Liver (tissue), 9 donors: ENCODE data around the gene FGF14. TPM values are rescaled to one million over a fixed set of nuclear protein-coding genes. Genes with fewer than 3 reads are reported as not detected.

ENCODE experiments used
- DNase-seq: peaks from one replicate; pipeline ENCODE4 v3.0.0-alpha.2; 2017; ENCODE audit warnings: low spot score
- H3K27ac ChIP-seq, 2 donors: one replicate each; pipeline ENCODE4 v1.7.0; 2013; ENCODE audit warnings: inconsistent platforms in 2 of 2, low read length in 2 of 2, control low read depth in 1 of 2, low read depth in 1 of 2, mild to moderate bottlenecking in 1 of 2
- H3K27me3 ChIP-seq, 4 donors: one replicate each; pipeline versions ENCODE4 v1.6.1 to v1.7.0; 2013; ENCODE audit warnings: low read length in 3 of 4, inconsistent platforms in 1 of 4, mild to moderate bottlenecking in 1 of 4, moderate library complexity in 1 of 4; ENCODE audit not compliant: control insufficient read depth in 4 of 4, insufficient read depth in 4 of 4
- H3K36me3 ChIP-seq, 4 donors: one replicate each; pipeline versions ENCODE4 v1.6.1 to v1.7.0; 2013; ENCODE audit warnings: low read length in 3 of 4, mild to moderate bottlenecking in 3 of 4, low read depth in 1 of 4, moderate library complexity in 1 of 4; ENCODE audit not compliant: control insufficient read depth in 4 of 4, insufficient read depth in 3 of 4
- H3K4me1 ChIP-seq, 4 donors: one replicate each; pipeline versions ENCODE4 v1.6.1 to v1.7.0; 2013; ENCODE audit warnings: low read length in 3 of 4, mild to moderate bottlenecking in 3 of 4, moderate library complexity in 1 of 4; ENCODE audit not compliant: control insufficient read depth in 4 of 4, insufficient read depth in 4 of 4
- H3K4me3 ChIP-seq, 3 donors: one replicate each; pipeline versions ENCODE4 v1.6.1 to v1.7.0; 2013; ENCODE audit warnings: low read length in 3 of 3, control low read depth in 1 of 3, low read depth in 1 of 3, mild to moderate bottlenecking in 1 of 3
- H3K9ac ChIP-seq, 2 donors: one replicate each; pipeline ENCODE4 v1.7.0; 2013; ENCODE audit warnings: low read length in 2 of 2, mild to moderate bottlenecking in 2 of 2, moderate library complexity in 2 of 2, control low read depth in 1 of 2, low read depth in 1 of 2
- H3K9me3 ChIP-seq, 4 donors: one replicate each; pipeline versions ENCODE4 v1.6.1 to v1.7.0; 2013; ENCODE audit warnings: low read length in 3 of 4; ENCODE audit not compliant: control insufficient read depth in 4 of 4
- ATF3 ChIP-seq: IDR thresholded peaks from 2 replicates; pipeline ENCODE4 v1.6.1; 2016; ENCODE audit warnings: antibody characterized with exemption
- CTCF ChIP-seq: fragments of 150-350 bp; IDR thresholded peaks from 2 replicates; pipeline ENCODE4 v1.5.1; 2017; ENCODE audit warnings: improper control_type of control experiment, low read depth, low read length; ENCODE audit not compliant: missing input control
- EGR1 ChIP-seq, 2 donors: IDR thresholded peaks; 2 replicates each; pipeline ENCODE4 v1.6.1; 2016 to 2018; ENCODE audit warnings: antibody characterized with exemption in 2 of 2, low read depth in 2 of 2
- FOXA1 ChIP-seq: IDR thresholded peaks from 2 replicates; pipeline ENCODE4 v1.6.1; 2016; ENCODE audit warnings: antibody characterized with exemption
- FOXA2 ChIP-seq: IDR thresholded peaks from 2 replicates; pipeline ENCODE4 v1.6.1; 2016; ENCODE audit warnings: antibody characterized with exemption
- GABPA ChIP-seq, 2 donors: IDR thresholded peaks in 1 of 2; conservative IDR thresholded peaks in 1 of 2; 2 replicates each; pipeline ENCODE4 v1.6.1; 2016; ENCODE audit warnings: antibody characterized with exemption in 2 of 2, mild to moderate bottlenecking in 1 of 2, moderate library complexity in 1 of 2
- HNF4A ChIP-seq, 2 donors: conservative IDR thresholded peaks; 2 replicates each; pipeline ENCODE4 v1.6.1; 2016; ENCODE audit warnings: antibody characterized with exemption in 2 of 2, mild to moderate bottlenecking in 2 of 2
- HNF4G ChIP-seq: IDR thresholded peaks from 2 replicates; pipeline ENCODE4 v1.6.1; 2016; ENCODE audit warnings: antibody characterized with exemption
- JUND ChIP-seq, 2 donors: IDR thresholded peaks; 2 replicates each; pipeline ENCODE4 v1.6.1; 2016; ENCODE audit warnings: antibody characterized with exemption in 2 of 2
- NR2F2 ChIP-seq: IDR thresholded peaks from 2 replicates; pipeline ENCODE4 v1.6.1; 2016; ENCODE audit warnings: antibody characterized with exemption
- RAD21 ChIP-seq, 2 donors: IDR thresholded peaks; 2 replicates each; pipeline ENCODE4 v1.6.1; 2016; ENCODE audit warnings: antibody characterized with exemption in 2 of 2, mild to moderate bottlenecking in 2 of 2
- RXRA ChIP-seq, 2 donors: IDR thresholded peaks; 2 replicates each; pipeline ENCODE4 v1.6.1; 2017 to 2018; ENCODE audit warnings: antibody characterized with exemption in 2 of 2, mild to moderate bottlenecking in 1 of 2
- SP1 ChIP-seq: IDR thresholded peaks from 2 replicates; pipeline ENCODE4 v1.6.1; 2018; ENCODE audit warnings: antibody characterized with exemption, mild to moderate bottlenecking
- TAF1 ChIP-seq: conservative IDR thresholded peaks from 2 replicates; pipeline ENCODE4 v1.6.1; 2016; ENCODE audit warnings: antibody characterized with exemption, mild to moderate bottlenecking
- YY1 ChIP-seq: IDR thresholded peaks from 2 replicates; pipeline ENCODE4 v1.6.1; 2016; ENCODE audit warnings: antibody characterized with exemption, mild to moderate bottlenecking
- ZBTB33 ChIP-seq: IDR thresholded peaks from 2 replicates; pipeline ENCODE4 v1.6.1; 2016; ENCODE audit warnings: antibody characterized with exemption
- WGBS: extraction: QIAGEN DNeasy Blood & Tissue Kit; methylation state at CpG from one replicate; pipeline ENCODE4 v1.1.7; 2013; 5-methylcytosine and 5-hydroxymethylcytosine counted together
- polyA plus RNA-seq, 2 donors: library from polyadenylated mRNA; stranded (reverse) in 1 of 2; unstranded in 1 of 2; fragments of 200-250 nt in 1 of 2; fragments of >200 nt in 1 of 2; fragmentation: Nextera tagmentation in 1 of 2; extraction: Ambion mirVana in 1 of 2; gene quantifications; one replicate each; pipeline versions ENCODE4 v1.2.1 to v1.2.3, GENCODE V29; 2013 to 2015
- total RNA-seq, 2 donors: library from RNA; depleted of rRNA; stranded (reverse); fragments of >200 nt; gene quantifications; one replicate each; pipeline ENCODE4 v1.2.3, GENCODE V29; 2014
- TF ChIP-seq, protein P1 (sequence below): IDR thresholded peaks from 2 replicates; pipeline ENCODE4 v1.6.1; 2016; ENCODE audit warnings: antibody characterized with exemption, mild to moderate bottlenecking
- TF ChIP-seq, protein P2 (sequence below): IDR thresholded peaks from 2 replicates; pipeline ENCODE4 v1.6.1; 2016; ENCODE audit warnings: antibody characterized with exemption
- donor health status: healthy.
- donor health status: healthy.
- donor health status: healthy.
- donor health status: healthy.
- donor health status: healthy.

FGF14 gene
- total and polyA plus RNA-seq, 4 donors, result 0.05 to 3.3 (median 1.0) TPM

- Histone ChIP-seq H3K27ac (no peak overlapping the region), H3K4me3 (no peak overlapping the region), H3K4me1 (no peaks in the 10 kb centered on the region), H3K9me3 (no peaks in the 10 kb centered on the region), H3K36me3 (no peaks in the 10 kb centered on the region), H3K9ac (no peak overlapping the region), H3K27me3 (peaks cover 0 to 2% (median 0%) of the 10 kb centered on the region in 4 donors)
- 24% methylated on average over 3 of the region's 3 CpGs for WGBS
- TF ChIP-seq CTCF (no peak), JUND (IDR thresholded peaks at IDR 0.05) (no peak), FOXA2 (no peak), FOXA1 (no peak), HNF4G (no peak), ZBTB33 (no peak), RXRA (IDR thresholded peaks at IDR 0.05) (no peak), ATF3 (no peak), GABPA (IDR thresholded peaks at IDR 0.05 in 1 of 2, conservative IDR thresholded peaks at IDR 0.05 in 1 of 2) (no peak), RAD21 (IDR thresholded peaks at IDR 0.05) (no peak), YY1 (no peak), TAF1 (no peak), EGR1 (IDR thresholded peaks at IDR 0.05; ENCODE audit: low read depth in 2 of 2) (no peak), SP1 (no peak), HNF4A (conservative IDR thresholded peaks at IDR 0.05) (no peak), NR2F2 (no peak)
- TF ChIP-seq, protein P1, sequence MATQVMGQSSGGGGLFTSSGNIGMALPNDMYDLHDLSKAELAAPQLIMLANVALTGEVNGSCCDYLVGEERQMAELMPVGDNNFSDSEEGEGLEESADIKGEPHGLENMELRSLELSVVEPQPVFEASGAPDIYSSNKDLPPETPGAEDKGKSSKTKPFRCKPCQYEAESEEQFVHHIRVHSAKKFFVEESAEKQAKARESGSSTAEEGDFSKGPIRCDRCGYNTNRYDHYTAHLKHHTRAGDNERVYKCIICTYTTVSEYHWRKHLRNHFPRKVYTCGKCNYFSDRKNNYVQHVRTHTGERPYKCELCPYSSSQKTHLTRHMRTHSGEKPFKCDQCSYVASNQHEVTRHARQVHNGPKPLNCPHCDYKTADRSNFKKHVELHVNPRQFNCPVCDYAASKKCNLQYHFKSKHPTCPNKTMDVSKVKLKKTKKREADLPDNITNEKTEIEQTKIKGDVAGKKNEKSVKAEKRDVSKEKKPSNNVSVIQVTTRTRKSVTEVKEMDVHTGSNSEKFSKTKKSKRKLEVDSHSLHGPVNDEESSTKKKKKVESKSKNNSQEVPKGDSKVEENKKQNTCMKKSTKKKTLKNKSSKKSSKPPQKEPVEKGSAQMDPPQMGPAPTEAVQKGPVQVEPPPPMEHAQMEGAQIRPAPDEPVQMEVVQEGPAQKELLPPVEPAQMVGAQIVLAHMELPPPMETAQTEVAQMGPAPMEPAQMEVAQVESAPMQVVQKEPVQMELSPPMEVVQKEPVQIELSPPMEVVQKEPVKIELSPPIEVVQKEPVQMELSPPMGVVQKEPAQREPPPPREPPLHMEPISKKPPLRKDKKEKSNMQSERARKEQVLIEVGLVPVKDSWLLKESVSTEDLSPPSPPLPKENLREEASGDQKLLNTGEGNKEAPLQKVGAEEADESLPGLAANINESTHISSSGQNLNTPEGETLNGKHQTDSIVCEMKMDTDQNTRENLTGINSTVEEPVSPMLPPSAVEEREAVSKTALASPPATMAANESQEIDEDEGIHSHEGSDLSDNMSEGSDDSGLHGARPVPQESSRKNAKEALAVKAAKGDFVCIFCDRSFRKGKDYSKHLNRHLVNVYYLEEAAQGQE, result no peak
- TF ChIP-seq, protein P2, sequence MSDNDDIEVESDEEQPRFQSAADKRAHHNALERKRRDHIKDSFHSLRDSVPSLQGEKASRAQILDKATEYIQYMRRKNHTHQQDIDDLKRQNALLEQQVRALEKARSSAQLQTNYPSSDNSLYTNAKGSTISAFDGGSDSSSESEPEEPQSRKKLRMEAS, result no peak
- DNase-seq, result no peak
These were observed 422.0 kb downstream of the FGF14 start for GRCh38 chr13:101979825-101980224.
